ENCODE results near the gene TRIM41.
"Not testable (repeated sequence)": the region's sequence is repeated elsewhere in the genome, so short reads cannot be mapped to it uniquely, and the experiment has no call there.

TRIM41 gene

GRCh38 chr5:181259283-181259682 is 36.2 kb downstream of the TRIM41 start:
- no peak for DNase-seq

GRCh38 chr5:181259974-181260719 is 37.1 kb downstream of the TRIM41 start:
- no peak for DNase-seq

- DNase-seq: peak; percentile 94
Measured at GRCh38 chr5:181260720-181261319, 37.7 kb downstream of the TRIM41 start, which contains the start of gene TRIM52. TRIM52 (minus strand) TSS chr5:181261143; CDS start chr5:181260813, 330 bp downstream.

GRCh38 chr5:181261320-181262049 is 38.4 kb downstream of the TRIM41 start:
- peak; percentile 88 for DNase-seq

- DNase-seq: no peak
Measured at GRCh38 chr5:181263633-181264032, 40.6 kb downstream of the TRIM41 start.

GRCh38 chr5:181265092-181265671 is 42.1 kb downstream of the TRIM41 start:
- DNase-seq: no peak

- not testable (repeated sequence) for DNase-seq
Measured at GRCh38 chr5:181267291-181267904, 44.3 kb downstream of the TRIM41 start.

- DNase-seq: not testable (repeated sequence)
Measured at GRCh38 chr5:181267907-181268306, 44.8 kb downstream of the TRIM41 start.

- no peak for DNase-seq
Measured at GRCh38 chr5:181271081-181271480, 48.0 kb downstream of the TRIM41 start.

- not testable (repeated sequence) for DNase-seq
Measured at GRCh38 chr5:181273433-181273744, 50.3 kb downstream of the TRIM41 start.

- no peak for DNase-seq
Measured at GRCh38 chr5:181280251-181280762, 57.2 kb downstream of the TRIM41 start.

- DNase-seq: no peak
Measured at GRCh38 chr5:181281077-181281983, 58.2 kb downstream of the TRIM41 start.

- DNase-seq: no peak
Measured at GRCh38 chr5:181281984-181282316, 58.9 kb downstream of the TRIM41 start.

- DNase-seq: not testable (repeated sequence)
Measured at GRCh38 chr5:181282415-181282814, 59.3 kb downstream of the TRIM41 start.

GRCh38 chr5:181282874-181283273 is 59.8 kb downstream of the TRIM41 start:
- DNase-seq: no peak

GRCh38 chr5:181283347-181283746 is 60.3 kb downstream of the TRIM41 start:
- DNase-seq: no peak

- DNase-seq: not testable (repeated sequence)
Measured at GRCh38 chr5:181283841-181284755, 61.0 kb downstream of the TRIM41 start.

All from right forelimb (tissue), 1 donor.